GM19372 (cell line): ENCODE data around the gene ENAH.
"Not testable (repeated sequence)": the region's sequence is repeated elsewhere in the genome, so short reads cannot be mapped to it uniquely, and the experiment has no call there.

ENCODE experiments used
- ATAC-seq: cut with Tn5 transposase; IDR thresholded peaks from one replicate; pipeline ENCODE4 v1.9.1; 2021; ENCODE audit warnings: mild to moderate bottlenecking, low read depth, moderate library complexity; ENCODE audit not compliant: unreplicated experiment

The ENAH gene

GRCh38 chr1:225534135-225534534, 118.8 kb downstream of the ENAH start:
- ATAC-seq: no peak

DNA sequence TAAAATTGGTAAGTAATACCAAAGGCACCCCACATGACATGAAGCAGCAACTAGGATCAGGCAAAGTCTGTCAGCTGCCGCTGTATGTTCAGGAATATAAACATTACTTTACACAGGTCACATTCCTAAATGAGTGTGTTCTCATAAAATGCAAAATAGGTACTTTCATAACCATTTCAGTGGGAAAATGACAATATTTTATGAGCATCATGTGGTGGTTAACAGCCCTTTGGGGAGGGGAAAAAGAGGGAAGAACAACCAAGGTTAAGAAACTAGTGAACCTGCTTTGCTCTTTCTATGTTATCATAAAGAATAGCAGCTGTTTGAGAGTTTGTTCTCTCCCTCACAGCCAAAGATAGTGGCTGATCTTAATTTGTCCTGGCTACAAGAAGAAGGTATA, 119.7 kb downstream of the ENAH start:
- no peak for ATAC-seq

GRCh38 chr1:225532240-225532944, 120.5 kb downstream of the ENAH start:
- ATAC-seq: no peak

DNA sequence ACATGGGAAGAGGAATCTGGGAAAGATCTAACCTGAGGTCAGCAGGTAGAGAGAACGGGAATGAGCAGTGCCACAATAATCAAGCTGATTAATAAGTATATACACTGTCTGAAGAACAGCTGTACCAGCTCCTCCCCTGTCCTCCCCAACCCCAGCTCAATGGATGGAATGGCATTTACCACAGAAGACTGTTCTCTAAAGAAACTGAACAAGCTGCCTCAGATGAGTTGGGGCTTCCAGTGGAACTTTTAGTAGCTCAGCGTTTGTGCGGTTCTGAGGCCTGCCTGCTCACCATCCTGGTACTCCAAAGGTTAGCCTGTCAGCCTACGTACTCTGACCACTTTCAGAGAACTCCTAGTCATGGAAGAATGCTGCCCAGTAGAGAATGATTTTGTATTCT, 123.2 kb downstream of the ENAH start:
- ATAC-seq: no peak

GRCh38 chr1:225527575-225527974, 125.3 kb downstream of the ENAH start:
- no peak for ATAC-seq

- no peak for ATAC-seq
Measured at GRCh38 chr1:225526878-225527277, 126.0 kb downstream of the ENAH start.

- ATAC-seq: no peak
Measured at GRCh38 chr1:225525377-225525776, 127.5 kb downstream of the ENAH start.

DNA sequence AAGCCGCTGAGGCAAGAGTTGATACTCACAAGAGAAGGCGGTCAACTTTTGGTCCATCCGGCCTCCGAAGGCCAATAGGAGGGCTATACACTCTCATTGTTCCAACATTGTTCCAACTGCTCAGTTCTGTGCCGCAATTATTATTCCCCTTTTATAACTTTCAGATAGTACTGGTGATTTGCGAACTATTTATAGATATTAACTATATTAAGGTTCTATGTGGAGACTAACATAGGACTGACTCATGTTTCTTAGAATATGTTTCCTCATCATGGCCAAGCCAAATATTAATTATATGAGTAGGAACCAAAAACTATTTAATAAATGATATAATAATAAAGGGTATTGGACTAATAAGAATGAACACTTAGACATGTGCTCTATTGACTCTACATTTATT, 128.4 kb downstream of the ENAH start:
- ATAC-seq: no peak

DNA sequence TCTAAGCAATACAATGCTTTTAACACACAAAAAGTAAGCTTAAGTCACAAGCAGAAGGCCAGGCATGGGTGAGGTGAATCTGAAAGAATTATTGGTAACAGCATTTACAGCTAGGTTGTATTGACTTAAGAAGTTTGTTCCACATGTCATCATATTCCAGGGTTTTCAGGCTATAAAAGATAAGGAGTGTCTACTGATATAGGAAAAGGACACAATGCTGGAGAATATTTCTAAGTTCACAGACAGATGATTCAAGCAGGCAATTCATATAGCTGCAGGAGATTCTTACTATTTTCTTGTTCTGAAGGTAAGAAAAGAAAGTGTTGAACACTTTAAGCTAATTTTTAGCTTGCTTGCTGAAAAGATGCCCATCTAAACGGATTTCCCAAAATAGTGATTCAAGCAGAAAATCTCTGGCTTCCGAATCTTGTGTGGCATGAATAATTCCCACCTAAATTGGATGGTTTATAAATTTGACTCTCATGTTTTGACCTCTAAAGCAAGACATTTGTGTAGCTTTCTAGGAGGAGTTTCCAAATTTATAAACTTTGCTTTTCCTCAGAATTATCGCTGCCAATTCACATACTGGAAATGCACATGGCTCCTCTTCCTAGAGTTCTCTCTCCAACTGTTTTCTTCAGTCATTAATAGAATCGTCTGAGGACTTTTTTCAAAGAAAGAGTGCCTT, 129.5 kb downstream of the ENAH start:
- ATAC-seq: no peak

DNA sequence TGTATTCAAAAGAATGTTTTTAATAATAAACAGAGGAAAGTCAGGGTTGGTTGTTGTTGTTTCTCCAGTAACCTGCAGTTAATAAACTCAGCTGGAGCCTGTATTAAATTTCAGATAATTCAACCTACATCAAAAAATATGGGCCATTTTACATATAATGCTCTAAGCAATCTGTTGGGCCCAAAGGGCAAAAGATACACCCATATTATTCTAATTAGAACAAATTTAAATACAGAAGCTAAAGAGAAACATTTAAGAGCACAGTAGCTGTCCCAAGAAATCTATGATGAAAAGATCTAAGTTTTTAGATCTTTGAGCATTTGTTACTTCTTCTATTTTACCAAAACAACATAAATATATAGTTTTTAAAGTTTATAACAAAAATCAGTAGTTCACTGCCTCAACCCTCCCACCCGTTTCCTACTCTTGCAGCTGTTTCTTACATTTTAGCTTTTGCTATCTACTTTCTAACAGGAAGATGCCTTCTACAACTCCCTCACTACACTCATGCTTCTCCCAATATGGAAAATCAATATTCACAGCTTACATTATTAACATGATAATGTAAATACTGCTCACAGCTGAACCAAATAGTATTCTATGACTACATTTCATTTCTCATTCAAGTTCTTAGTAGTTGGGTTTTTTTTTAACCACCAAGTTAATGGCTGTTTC, 130.2 kb downstream of the ENAH start:
- ATAC-seq: no peak

GRCh38 chr1:225520587-225521227, 132.2 kb downstream of the ENAH start:
- no peak for ATAC-seq

- no peak for ATAC-seq
Measured at GRCh38 chr1:225519166-225519863, 133.6 kb downstream of the ENAH start.

- no peak for ATAC-seq
Measured at GRCh38 chr1:225517697-225518096, 135.2 kb downstream of the ENAH start.

- ATAC-seq: no peak
Measured at GRCh38 chr1:225517221-225517620, 135.7 kb downstream of the ENAH start.

GRCh38 chr1:225514671-225515081, 138.2 kb downstream of the ENAH start:
- ATAC-seq: no peak

- not testable (repeated sequence) for ATAC-seq
Measured at GRCh38 chr1:225513576-225513975, 139.3 kb downstream of the ENAH start.

- ATAC-seq: no peak
Measured at GRCh38 chr1:225511828-225512381, 141.0 kb downstream of the ENAH start.

DNA sequence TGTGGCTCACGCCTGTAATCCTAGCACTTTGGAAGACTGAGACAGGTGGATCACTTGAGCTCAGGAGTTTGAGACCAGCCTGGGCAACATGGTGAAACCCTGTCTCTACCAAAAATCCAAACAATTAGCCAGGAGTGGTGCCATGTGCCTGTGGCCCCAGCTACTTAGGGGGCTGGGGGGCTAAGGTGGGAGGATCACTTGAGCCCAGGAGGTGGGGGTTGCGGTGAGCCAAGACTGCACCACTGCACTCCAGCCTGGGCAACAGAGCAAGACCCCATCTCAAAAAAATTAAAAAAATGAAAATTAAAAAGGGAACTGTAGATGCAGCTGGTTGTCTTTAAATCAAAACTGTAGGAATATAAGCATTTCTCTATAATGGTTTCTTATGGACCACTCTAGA, 142.2 kb downstream of the ENAH start:
- ATAC-seq: not testable (repeated sequence)

GRCh38 chr1:225509770-225510169, 143.2 kb downstream of the ENAH start:
- ATAC-seq: no peak

DNA sequence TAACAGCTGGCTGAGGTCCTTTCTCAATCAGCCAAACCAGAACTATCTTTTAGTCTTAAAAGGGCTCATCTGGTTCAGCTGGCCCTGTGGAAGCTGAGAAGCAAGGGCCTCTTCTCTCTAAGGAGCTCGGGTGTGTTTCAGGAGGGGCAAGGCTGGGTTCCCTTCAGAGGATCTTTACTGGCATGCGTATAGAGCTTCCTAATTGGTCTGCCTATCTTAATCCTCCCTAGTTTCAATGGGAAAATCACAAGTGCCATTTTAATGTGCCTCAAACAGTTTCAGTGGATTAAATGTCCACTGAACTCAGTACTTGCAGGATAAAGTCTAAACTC, 143.6 kb downstream of the ENAH start:
- no peak for ATAC-seq
